AG09309 (cell line): ENCODE results near the gene FAM107B.

ENCODE experiments used
- DNase-seq: peaks from one replicate; pipeline ENCODE4 v3.0.0-alpha.2; 2010; ENCODE audit warnings: low read depth
- H3K4me3 ChIP-seq: 2 replicates; pipeline ENCODE4 v1.5.1; 2011; ENCODE audit warnings: mild to moderate bottlenecking, low read depth, low read length, moderate library complexity; ENCODE audit not compliant: control insufficient read depth
- TF ChIP-seq, protein P1 (sequence below): IDR thresholded peaks from 2 replicates; pipeline ENCODE4 v1.5.1; 2011; ENCODE audit warnings: mild to moderate bottlenecking, low read depth, low read length, inconsistent platforms; ENCODE audit not compliant: insufficient read depth, control insufficient read depth; ENCODE audit errors: missing control alignments

FAM107B gene

GRCh38 chr10:14781763-14782162 is 7.1 kb upstream of the FAM107B start:
- TF ChIP-seq, protein P1, sequence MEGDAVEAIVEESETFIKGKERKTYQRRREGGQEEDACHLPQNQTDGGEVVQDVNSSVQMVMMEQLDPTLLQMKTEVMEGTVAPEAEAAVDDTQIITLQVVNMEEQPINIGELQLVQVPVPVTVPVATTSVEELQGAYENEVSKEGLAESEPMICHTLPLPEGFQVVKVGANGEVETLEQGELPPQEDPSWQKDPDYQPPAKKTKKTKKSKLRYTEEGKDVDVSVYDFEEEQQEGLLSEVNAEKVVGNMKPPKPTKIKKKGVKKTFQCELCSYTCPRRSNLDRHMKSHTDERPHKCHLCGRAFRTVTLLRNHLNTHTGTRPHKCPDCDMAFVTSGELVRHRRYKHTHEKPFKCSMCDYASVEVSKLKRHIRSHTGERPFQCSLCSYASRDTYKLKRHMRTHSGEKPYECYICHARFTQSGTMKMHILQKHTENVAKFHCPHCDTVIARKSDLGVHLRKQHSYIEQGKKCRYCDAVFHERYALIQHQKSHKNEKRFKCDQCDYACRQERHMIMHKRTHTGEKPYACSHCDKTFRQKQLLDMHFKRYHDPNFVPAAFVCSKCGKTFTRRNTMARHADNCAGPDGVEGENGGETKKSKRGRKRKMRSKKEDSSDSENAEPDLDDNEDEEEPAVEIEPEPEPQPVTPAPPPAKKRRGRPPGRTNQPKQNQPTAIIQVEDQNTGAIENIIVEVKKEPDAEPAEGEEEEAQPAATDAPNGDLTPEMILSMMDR = no peak
- no peak for DNase-seq
- no peak overlapping the region for H3K4me3 ChIP-seq

- TF ChIP-seq, protein P1 = no peak
- no peak overlapping the region for H3K4me3 ChIP-seq
- peak; percentile 3 for DNase-seq
Measured at GRCh38 chr10:14779001-14779651, 4.4 kb upstream of the FAM107B start.

- DNase-seq = no peak
- H3K4me3 ChIP-seq = no peak overlapping the region
- TF ChIP-seq, protein P1 = no peak
Measured at GRCh38 chr10:14776546-14776945, 1.8 kb upstream of the FAM107B start.

DNA sequence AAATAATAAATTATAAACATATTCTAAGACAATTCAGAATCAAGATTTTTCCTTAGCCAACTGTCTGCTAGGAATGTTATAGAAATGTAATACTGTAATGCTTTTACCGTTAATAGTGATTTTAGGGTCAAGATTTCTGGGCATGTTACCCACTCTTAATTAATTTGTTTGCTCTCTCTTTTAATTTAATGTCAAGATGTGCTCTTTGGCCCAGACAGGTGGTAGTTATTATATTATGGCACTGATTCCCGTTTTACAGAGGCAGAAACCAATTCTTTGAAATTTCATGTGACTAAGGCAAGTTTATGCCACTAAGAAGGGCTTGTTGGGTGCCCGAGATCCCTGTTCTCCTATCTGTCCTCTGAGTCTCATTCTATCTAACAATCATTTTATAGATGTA is 959 bp upstream of the FAM107B start:
- TF ChIP-seq, protein P1 = no peak
- no peak for DNase-seq
- no peak overlapping the region for H3K4me3 ChIP-seq

DNA sequence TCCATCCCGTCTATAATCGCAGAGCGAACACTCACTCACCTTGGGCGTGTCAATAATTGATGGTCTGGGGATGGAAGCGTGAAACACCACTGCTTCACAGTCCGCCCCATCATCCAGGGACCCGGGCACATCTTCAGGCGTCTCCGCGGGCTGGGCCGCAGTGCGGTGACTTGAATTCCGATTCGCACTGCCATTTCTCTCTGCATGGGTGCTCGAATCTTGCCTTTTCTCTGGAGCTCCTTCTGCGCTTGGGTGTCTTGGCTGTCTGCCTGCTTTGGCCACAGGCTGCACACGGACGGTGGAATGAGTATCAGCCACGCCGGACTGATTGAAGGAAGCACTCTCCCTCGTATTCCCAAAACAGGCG is 500 bp downstream of the FAM107B start:
- TF ChIP-seq, protein P1 = no peak

GRCh38 chr10:14773551-14774213 is 1.0 kb downstream of the FAM107B start:
- DNase-seq = no peak
- H3K4me3 ChIP-seq = no peak overlapping the region
- TF ChIP-seq, protein P1 = no peak

More for the DNA sequence above, 500 bp downstream of the FAM107B start:
- H3K4me3 ChIP-seq = no peak overlapping the region
- no peak for DNase-seq

GRCh38 chr10:14772399-14772798 is 2.3 kb downstream of the FAM107B start:
- H3K4me3 ChIP-seq = no peak overlapping the region
- DNase-seq = no peak
- TF ChIP-seq, protein P1 = no peak
